Activated CD4-positive, CD25-positive, alpha-beta regulatory T cell (primary cell): ENCODE data around the gene OSBPL8.
"Not testable (repeated sequence)": the region's sequence is repeated elsewhere in the genome, so short reads cannot be mapped to it uniquely, and the experiment has no call there.

Experiments used
- DNase-seq, 4 experiments: peaks; one replicate each; lab custom pipeline; 2025; lab: John Stamatoyannopoulos, UW

OSBPL8 gene

GRCh38 chr12:76523408-76523807 is 36.2 kb downstream of the OSBPL8 start:
- DNase-seq = no peak

DNA sequence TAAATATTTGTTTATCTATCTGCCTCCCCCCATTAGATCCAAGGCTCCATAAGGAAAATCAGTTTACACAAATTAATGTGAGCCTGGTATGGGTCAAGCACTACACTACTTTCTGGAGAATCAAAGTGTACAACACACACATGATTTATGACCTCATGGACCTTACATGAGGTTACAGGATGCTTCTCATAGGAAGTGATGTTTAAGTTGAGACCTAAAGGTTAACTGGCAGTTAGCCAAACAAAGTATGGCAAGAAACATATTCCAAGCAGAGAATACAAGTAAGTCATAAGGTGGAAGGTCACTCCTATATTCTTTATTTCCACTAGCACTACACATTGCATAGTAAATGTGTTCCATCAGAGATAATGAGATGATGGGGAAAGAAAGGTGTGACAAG is 39.2 kb downstream of the OSBPL8 start:
- no peak for DNase-seq

DNA sequence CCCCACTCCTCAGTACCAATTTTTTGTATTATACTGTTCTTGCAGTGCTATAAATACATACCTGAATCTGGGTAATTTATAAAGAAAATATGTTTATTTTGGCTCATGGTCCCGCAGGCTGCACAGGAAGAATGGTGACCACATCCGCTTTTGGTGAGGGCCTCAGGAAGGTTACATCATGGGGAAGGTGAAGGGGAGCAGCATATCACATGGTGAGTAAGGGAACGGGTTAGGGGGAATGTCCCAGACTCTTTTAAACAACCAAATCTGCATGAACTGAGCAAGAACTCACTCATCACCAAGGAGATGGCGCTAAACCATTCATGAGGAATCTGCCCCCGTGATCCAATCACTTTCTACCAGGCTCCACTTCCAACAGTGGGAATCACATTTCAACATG is 40.0 kb downstream of the OSBPL8 start:
- no peak for DNase-seq

- no peak for DNase-seq
These were observed 40.9 kb downstream of the OSBPL8 start for GRCh38 chr12:76518699-76519098.

GRCh38 chr12:76515271-76515670 is 44.3 kb downstream of the OSBPL8 start:
- no peak for DNase-seq

GRCh38 chr12:76511116-76511716 is 48.4 kb downstream of the OSBPL8 start:
- DNase-seq = not testable (repeated sequence)

GRCh38 chr12:76508128-76508980 is 51.2 kb downstream of the OSBPL8 start:
- DNase-seq = no peak

DNA sequence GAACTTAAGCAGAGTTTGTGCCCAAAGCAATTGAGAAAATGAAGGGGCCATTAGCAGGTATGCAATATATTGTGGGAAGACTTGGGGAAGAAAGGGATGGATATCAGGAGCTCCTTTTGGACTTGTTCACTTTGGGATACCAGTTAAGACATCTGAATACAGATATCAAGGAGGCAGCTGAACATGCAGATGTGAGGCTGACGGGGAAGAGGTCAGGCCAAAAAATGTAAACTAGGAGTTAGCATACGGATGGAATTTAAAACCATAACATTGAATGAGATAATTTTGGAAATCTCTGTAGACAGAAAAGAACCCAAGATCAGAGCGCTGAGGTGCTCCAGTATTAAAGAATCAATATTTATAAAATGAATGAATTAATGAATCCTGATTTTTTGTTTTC is 53.4 kb downstream of the OSBPL8 start:
- DNase-seq = no peak

- no peak for DNase-seq
These were observed 54.5 kb downstream of the OSBPL8 start for GRCh38 chr12:76505050-76505449.

- no peak for DNase-seq
These were observed 55.0 kb downstream of the OSBPL8 start for GRCh38 chr12:76504606-76505005.

DNA sequence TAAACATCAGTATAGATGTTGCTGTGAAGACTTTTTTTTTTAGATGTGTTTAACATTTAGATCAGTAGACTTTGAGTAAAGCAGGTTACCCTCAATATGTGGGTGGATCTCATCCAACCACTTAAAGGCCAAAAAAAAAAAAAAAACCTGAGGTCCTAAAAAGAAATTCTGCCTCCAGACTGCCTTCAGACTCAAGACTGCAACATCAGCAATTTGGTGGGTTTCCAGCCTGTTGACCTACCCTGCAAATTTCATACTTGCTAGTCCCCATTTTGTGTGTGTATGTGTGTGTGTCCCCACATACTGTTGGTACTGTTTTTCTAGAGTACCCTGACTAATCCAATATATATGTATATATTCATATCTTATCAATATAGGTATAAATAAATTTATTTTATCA is 55.6 kb downstream of the OSBPL8 start:
- no peak for DNase-seq

DNA sequence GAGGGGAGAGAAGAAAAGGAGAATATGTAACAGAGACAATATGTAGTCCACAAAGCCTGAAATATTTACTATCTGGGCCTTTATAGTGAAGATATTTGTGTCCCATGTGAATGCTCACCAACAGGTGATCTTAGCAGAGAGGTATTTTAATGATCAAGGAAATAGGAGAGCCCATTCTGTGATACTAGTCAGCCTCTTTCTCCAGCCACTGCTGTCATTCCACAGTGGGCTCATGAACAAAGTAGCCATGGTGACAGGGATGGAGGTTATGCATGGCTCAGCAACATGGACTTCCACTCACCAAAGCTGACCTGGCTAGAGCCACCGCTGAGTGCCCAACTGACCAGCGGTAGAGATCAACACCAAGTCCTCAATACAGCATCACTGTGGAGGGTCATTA is 58.2 kb downstream of the OSBPL8 start:
- DNase-seq = no peak

GRCh38 chr12:76499136-76499535 is 60.4 kb downstream of the OSBPL8 start:
- DNase-seq = not testable (repeated sequence)

- no peak for DNase-seq
These were observed 64.0 kb downstream of the OSBPL8 start for GRCh38 chr12:76495556-76495955.

- no peak for DNase-seq
These were observed 68.3 kb downstream of the OSBPL8 start for GRCh38 chr12:76491292-76491691.

DNA sequence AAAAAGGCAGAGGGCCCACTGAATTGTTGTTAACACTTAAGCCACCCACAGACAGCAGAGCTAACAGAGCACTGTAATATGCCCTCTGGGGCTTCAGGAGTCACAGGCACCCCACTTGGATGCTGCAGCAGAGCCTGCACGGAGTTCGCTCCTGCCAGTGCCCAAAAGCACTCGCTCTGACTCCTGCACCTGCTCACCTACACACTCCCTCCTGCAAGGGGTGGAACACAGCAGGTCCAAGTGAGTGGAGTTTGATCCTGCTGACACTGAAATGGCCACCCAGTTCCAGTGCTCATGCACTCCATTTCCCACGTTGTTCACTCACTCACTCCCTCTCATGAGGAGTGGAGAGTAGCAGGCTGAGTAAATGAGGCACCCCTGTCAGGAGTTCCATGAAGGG is 68.8 kb downstream of the OSBPL8 start:
- DNase-seq = no peak

GRCh38 chr12:76489737-76490136 is 69.8 kb downstream of the OSBPL8 start:
- no peak for DNase-seq

- no peak for DNase-seq
These were observed 73.6 kb downstream of the OSBPL8 start for GRCh38 chr12:76486011-76486410.

DNA sequence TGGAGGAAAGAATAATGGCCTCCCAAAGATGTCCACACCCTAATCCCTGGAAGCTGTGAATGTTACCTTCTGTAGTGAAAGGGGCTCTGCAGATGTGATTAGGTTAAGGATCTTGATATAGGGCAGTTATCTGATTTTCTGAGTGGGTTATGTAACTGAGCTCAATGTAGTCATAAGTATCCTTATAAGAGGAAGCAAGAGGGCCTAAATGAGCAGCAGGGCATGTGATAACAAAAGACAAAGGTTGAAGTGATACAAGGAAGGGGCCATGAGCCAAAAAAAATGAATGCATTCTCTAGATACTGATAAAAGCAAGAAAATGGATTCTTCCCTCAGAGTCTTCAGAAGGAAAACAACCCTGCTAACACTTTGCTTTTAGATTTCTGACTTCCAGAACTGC is 78.8 kb downstream of the OSBPL8 start:
- no peak for DNase-seq

DNA sequence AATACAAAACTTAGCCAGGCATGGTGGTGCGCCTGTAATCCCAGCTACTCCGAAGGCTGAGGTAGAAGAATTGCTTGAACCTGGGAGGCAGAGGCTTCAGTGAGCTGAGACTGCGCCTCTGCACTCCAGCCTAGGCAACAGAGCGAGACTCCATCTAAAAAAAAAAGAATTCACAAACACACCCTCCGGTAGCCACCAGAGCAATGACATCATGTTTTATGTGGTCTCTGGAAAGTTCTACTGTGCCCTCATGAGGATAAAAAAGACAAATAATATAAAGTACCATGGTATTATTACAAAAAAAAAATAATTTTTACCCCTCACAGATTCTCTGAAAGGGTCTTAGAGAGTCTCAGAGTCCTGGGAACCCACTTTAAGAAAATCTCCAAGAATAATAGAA is 81.5 kb downstream of the OSBPL8 start:
- no peak for DNase-seq

GRCh38 chr12:76472862-76473261 is 86.7 kb downstream of the OSBPL8 start:
- not testable (repeated sequence) for DNase-seq

DNA sequence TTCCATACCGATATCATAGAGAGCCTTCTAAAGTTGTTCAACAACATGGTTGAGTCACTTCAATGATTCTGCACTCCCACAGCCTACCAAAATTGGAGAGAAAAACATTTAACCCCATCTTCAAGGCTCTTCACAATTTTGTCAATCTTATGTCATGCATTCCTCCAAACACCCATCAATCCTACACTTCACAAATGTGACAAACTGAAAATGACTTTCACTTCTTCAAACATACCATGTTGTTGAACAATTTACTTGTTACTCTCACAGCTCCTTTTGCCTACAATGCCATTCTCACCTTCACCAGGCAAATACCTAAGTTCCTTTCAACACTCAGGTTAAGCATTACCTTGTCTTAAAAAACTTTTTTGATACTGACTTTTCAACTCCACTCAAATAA is 88.0 kb downstream of the OSBPL8 start:
- DNase-seq = no peak

DNA sequence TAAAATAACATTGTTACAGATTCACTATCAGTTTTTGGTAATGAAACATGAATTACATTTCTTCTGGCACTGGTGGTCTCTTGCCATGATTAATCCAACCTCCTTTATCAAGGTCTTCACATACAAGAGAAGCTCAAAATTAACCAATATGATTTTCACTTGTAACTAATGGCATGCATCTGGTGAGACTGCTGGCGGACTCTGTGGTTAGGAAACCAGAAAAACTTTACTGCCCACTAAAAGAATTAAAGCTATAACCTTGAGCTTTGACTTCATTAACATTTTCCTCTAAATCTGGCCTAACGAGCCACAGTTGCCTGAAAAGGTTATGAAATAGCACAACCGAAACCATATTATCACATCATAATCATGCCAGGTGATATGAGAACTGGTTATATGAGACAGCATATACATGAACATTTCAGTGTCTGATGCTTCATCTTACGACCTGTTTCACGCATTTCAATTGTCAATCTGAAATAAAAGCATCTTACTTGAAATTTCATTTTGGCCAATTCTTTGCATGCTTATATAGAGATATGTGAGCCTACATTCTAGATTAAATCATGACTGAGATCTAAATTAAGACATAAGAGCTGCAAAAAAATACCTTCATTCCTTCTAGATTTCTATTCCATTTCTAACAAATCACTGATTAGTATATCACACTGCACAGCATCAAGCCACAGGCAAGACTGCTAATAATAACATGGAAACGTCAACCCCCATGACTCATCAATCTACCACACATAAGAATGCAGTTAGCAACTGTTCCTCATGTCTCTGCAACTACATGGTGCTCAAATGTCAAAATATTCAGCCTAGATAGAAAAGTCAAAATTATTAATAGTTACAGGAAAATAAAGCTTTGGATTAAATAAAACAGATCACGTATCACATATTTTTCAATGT is 89.3 kb downstream of the OSBPL8 start:
- no peak for DNase-seq
